ENCODE results near the gene LCLAT1.

LCLAT1 gene

GRCh38 chr2:30424231-30424630, 22.8 kb upstream of the LCLAT1 start:
- DNase-seq (ENCODE audit: extremely low read depth, low read depth) = no peak
- TF ChIP-seq CTCF (IDR thresholded peaks at IDR 0.05; ENCODE audit: low read depth, low read length) = no peak

GRCh38 chr2:30425326-30425725, 21.7 kb upstream of the LCLAT1 start:
- no peak for DNase-seq (ENCODE audit: extremely low read depth, low read depth)
- no peak for TF ChIP-seq CTCF (IDR thresholded peaks at IDR 0.05; ENCODE audit: low read depth, low read length)

- TF ChIP-seq CTCF (IDR thresholded peaks at IDR 0.05; ENCODE audit: low read depth, low read length) = no peak
- no peak for DNase-seq (ENCODE audit: extremely low read depth, low read depth)
These were observed 19.3 kb upstream of the LCLAT1 start for GRCh38 chr2:30427606-30428347.

- no peak for TF ChIP-seq CTCF (IDR thresholded peaks at IDR 0.05; ENCODE audit: low read depth, low read length)
- DNase-seq (ENCODE audit: extremely low read depth, low read depth) = no peak
These were observed 18.7 kb upstream of the LCLAT1 start for GRCh38 chr2:30428348-30428662.

- TF ChIP-seq CTCF (IDR thresholded peaks at IDR 0.05; ENCODE audit: low read depth, low read length) = no peak
- DNase-seq (ENCODE audit: extremely low read depth, low read depth) = no peak
These were observed 18.1 kb upstream of the LCLAT1 start for GRCh38 chr2:30428827-30429461.

GRCh38 chr2:30433541-30434299, 13.3 kb upstream of the LCLAT1 start:
- TF ChIP-seq CTCF (IDR thresholded peaks at IDR 0.05; ENCODE audit: low read depth, low read length) = no peak
- DNase-seq (ENCODE audit: extremely low read depth, low read depth) = no peak

GRCh38 chr2:30434708-30435107, 12.3 kb upstream of the LCLAT1 start:
- TF ChIP-seq CTCF (IDR thresholded peaks at IDR 0.05; ENCODE audit: low read depth, low read length) = no peak
- DNase-seq (ENCODE audit: extremely low read depth, low read depth) = no peak
